Measurements from ENCODE around the gene STPG4.

The STPG4 gene

DNA sequence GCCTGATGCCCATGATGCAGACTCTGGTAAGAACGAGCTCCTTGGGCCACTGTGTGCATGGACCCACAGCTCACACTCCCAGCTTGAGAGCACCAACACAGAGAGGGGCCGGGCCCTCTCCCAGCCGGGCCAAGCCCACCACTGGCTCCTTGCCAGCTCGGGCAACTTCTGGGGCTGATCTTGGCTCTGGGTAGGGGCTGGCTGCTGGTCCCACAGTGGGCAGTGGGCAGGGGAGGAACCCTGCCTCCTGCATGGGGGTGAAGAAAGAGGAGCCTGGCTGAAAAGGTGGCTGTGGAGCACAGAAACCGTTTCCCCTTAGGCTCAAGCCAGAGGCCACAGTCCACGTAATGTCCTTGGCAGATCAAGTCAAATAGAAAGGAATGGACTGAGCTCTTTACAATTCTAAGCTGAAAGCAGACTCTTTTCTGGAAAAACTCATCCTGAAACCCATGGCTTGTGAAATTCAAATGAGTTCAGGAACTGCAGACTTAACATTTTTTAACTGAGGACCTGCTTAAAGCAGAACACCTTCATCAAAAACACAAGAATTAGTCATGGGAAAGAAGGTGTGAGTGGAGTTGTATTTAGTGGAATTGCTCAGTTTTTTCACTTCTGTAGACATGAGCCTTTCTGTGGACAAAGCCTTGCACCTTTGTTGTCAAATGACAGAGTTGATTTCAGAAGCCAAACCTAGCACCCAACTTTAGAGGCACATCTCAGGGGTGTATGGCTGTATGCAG lies 104.9 kb downstream of the STPG4 start:
- DNase-seq: no peak

DNA sequence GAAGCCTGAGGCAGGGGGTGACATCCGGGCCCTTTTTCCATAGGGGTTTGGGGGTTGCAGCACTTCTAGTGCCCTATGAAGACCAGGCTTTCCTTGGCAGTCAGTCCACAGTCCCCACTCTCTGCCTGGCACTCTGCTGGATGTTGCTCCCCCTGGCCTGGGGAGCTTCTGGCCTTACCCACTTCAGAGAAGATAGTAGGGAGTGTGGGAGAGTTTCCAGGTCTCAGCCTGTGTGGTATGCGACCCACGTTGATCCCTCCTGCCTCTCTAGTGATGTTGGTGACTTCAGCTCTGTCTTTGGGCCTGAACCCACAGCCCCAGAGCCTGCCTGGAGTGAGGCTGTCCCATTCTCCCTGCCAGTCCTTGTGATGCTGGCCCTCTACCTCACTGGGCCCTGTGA lies 105.6 kb downstream of the STPG4 start:
- DNase-seq: no peak

DNA sequence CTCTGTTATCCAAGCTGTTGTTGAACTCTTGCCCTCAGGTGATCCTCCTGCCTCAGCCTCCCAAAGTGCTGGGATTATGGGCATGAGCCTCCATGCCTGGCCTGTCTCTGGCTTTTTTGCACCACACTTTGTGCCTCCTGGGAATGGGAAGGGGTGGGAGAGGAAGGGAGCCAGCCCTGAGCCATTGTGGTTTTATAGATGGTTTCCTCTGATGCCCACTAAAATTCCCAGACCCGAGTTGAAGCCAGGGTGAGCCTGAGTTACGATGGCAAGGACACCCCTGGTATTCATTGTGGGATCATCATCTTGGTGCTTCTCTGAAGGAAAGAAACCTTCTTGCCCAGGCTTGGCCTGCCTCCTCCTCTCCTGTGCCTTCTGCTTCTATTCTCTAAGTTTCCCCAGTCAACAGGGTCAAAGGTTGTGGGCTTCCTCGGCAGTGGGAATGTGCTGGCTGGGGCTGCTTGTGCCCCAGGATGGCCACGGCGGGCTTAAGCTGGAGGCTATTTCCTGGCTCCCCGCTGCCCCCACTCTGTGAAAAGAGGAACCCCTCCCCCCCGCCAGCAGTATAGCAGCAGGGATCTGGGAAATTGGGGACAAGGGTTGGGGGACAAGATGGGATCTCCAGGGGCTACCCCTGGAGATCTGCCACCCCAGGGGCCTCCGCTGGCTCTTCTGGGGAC lies 106.2 kb downstream of the STPG4 start:
- no peak for DNase-seq

DNA sequence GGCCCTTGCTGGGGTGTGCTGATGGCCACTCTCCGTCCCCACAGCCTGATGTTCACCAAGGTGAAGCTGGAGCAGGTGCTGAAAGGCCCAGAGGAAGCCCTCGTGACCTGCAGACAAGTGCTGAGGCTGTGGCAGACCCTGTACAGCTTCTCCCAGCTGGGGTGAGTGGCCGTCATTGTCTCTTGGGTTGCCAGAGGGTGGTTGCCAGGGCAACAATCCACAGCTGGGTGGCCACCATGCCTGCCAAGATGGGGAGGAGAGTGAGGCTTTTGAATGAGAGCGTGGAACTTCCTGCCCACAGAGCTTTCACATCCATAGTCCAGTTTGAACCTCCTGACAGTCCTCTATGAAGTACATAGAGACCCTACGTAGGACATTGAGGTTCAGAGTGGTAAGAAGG lies 108.8 kb downstream of the STPG4 start:
- no peak for DNase-seq

DNA sequence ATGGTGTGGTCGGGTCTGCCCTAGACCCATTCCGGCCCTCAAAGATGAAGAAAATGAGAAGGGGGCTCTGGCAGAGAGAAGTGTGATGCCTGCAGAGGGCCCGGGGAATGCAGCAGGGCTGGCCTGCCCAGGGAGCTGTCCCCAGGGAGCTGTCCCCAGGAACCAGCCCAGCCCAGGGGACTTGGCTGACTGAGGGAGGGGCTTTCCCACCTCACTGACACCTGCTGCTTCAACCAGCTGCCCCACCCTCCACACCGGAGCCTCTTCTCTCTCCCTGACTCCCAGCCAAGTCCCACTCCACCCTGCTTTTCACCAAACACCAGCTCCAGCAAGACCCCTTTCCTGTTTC lies 111.2 kb downstream of the STPG4 start:
- peak; percentile 65 for DNase-seq

DNA sequence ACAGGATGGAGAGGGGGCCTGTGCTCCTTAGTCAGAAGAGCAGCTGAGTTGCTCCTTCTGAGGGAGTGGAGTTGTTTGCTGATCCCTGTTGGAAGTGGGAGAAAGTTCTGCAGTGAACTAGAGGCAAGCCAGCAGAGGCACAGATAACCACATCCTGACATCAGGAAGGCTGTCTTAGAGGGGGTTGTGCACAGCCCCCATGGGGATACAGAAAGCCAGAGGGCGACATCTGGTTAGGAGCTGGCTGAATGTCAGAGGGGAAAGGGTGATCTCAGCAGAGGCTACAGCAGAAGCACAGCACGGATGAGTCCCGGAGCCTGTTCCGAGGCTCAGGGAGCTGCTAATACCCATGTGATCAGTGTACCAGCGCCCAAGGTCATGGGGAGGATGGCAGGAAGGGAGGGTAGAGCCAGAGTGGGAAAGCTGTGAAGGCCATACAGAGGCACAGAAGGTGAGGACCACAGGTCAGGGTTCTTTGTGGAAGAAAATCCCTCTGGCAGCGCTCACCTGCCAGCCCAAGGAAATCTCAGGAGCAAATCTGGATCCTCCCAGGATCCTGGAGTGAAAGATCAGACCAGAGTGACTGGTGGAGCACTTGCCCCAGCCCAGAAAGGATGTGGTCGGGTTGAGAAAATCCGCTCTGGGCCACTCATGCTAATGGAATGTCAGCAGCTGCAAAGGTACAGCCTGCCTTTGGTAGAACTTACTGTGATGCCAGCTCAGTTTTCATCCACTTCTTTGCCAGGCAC lies 111.8 kb downstream of the STPG4 start:
- no peak for DNase-seq

DNA sequence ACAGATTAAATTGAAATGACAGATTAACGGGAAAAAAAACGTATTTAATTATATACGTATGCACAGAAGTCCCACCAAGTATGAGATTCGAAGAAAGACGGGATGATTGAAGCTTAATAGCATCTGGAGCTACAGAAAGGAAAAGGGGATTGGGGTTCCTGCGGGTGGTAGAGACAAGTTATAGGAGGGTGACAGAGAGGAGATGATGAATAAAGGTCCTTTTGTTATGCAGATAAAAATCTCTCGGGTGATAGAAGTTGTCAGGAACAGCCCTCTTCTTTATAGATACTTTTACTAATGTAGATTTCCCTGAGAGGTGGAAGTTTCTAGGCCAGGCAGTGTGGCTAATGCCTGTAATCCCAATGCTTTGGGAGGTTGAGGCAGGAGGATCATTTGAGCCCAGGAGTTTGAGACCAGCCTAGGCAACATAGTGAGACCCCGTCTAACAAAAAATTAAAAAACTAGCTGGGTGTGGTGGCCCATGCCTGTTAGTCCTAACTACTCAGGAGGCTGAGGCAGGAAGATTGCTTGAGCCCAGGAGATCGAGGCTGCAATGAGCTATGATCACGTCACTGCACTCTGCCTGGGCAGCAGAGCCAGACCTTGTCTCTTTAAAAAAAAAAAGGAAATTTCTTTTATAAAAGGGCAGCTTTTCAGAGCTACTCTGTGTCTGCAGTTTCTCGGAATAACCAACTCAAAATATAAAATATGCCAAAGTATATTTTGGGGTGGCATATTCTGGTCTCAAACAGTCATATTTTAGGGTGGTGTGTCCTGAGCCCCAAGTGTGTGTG lies 113.0 kb downstream of the STPG4 start:
- no peak for DNase-seq

DNA sequence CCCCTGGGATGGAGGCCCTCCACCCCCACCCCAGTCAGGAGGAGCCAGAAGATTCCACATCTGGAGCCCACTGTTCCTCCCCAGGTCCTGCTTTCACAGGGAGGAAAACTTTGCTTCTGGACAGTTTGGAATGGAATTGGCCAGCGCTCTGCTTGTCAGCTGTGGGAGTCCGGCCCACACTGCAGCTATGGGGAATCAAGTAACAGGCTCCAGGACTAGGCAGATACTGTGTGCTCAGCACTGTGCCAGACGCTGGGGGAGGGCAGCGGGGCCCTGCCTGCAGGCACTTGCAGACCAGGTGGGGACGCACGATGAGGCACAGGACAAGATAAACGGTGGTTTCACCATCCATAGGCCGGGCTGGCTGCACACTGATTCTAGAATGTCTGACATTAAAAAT lies 114.0 kb downstream of the STPG4 start:
- DNase-seq: no peak

DNA sequence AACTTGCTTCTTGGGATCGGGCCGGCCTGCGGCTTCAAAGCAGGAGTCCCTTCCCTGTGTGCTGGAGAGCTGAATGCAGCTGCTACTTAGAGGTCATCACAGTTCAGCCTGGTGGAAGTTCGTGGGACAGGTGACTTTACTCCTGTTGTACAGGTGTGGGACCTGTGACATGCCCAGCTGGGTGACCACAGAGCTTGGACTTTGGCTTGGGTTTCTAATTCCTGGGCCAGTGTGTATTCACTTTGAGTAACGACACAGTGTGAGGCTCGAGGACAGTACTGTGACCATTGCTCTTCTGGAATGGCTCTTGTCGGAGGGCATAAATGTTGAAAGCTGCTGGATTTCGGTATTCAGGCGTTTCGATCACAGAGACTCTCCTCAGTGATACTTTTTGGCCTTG lies 114.5 kb downstream of the STPG4 start:
- no peak for DNase-seq

DNA sequence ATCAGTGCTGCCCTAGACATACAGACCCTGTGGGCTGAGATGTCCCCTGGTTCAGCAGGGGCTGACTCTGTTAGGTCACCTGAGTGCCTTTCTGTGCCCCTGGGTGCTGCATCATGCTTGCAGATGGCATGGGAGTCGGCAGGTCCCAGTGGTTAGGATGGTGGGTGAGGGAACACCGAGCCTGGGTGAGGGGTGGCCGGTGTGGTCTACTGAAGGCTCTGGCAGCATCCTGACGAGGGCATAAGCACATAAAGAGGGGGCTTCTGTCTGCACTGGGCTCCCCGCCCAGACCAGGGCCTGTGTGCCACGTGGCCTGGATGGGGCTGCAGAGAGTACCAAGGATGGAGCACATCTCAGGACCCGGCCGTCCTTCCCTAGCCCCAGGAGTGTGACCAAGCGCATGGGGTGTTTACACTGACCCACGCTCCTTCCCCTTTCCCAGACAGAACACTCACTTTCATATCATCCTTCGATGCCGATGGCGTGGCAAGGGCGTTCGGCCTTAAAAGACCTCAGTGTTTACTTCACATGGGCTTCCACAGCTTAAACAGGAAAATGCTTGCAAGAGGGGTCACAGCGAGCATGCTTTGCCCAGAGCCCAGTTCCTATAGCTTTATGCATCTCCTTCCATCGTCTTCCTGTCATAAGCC lies 115.1 kb downstream of the STPG4 start:
- DNase-seq: no peak

DNA sequence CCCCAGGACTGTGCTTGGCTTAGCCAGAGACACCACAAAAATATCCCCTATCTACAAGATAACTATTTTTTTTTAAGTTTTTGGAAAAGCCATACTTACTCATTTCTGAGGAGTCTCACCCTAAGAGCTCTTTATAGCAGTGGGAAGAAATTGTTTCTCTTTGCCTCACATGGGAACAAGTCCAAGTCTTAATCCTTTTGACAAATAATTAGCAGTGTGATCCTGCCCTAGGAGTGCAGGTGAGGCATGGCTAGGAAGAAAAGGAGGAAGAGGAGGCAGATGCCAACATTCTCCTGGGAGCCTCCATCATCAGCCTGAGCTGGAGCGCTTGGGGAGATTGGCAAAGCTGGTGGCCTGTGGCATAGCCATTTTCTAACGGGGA lies 115.6 kb downstream of the STPG4 start:
- DNase-seq: no peak

DNA sequence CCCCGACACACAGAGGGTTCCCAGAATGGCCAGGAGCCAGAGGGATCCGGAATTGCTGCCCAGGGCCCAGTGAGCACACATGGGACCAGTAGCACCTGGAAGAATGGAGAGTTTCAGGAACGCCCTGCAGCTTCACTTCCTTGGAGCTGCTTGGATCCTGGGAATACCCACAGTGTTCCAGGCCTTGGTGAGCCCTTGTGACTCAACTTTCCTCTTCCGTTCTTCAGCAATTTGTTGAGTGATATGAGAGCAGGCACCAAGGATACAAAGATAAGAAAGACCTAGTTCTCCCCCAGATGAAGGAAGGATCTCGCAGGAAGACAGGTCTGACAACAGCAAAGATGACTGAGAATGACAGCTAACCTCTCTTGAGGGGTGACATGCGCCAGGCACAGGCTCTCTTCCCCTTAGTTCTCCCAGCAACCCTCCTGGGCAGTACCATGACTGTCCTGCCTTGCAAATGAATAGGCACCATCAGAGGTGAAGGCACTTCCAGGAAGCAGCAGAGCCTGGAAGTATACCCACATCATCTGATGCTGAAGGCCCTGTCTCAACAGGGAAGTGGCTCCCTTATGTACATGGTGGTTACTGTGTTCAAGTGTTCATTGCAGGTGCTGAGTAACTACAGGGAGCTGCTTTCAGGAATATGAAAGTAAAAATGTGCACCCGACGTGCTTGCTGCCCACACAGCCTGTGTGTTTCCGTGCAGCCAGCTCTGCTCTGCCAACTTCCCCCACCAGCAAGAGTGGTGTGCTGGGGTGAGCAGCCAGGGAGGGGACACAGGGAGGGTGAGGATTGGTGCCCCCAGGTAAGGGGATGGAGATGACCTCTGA lies 116.2 kb downstream of the STPG4 start:
- no peak for DNase-seq

DNA sequence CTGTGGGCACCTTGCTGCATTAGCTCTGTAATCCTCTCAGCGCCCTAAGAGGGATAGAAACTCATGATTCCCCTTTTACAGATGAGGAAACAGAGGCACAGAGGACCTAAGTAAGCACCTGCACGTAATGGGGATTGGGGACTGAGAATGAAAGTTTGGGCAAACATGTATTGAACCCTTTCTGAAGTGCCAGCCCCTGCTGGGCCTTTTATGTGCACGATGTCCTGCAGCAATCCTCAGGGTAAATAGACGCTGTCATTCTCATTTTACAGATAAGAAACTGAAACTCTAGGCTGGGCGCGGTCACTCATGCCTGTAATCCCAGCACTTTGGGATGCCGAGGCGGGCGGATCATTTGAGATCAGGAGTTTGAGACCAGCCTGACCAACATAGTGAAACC lies 117.4 kb downstream of the STPG4 start:
- no peak for DNase-seq

All from NCI-H1105 (cell line).